HCT116 (cell line): ENCODE results near the gene SMG6. TPM values are rescaled to one million over a fixed set of nuclear protein-coding genes. Genes with fewer than 3 reads are reported as not detected.

Experiments used
- ATAC-seq: fragments of 200-7000 bp; cut with Tn5 transposase; 2 replicates; pipeline ENCODE4 v1.9.1; 2020; ENCODE audit warnings: mild to moderate bottlenecking, moderate library complexity
- BruUV-seq: library from RNA; stranded (reverse); fragments of 400-500 nt; replicated peaks from 2 replicates; lab custom pipeline; 2021; lab: Mats Ljungman, UMichigan
- CTCF ChIA-PET: fragments of 300-600 bp; sonication (Branson Sonifier 250); formaldehyde crosslinking; loops from one replicate; lab custom pipeline; 2021; ENCODE audit warnings: antibody characterized with exemption; lab: Charles Lee
- POLR2A ChIA-PET: fragments of 300-600, 350-600 bp; sonication (Branson Sonifier 250); formaldehyde crosslinking; loops from one replicate; lab custom pipeline; 2021; ENCODE audit warnings: antibody characterized with exemption; lab: Charles Lee
- RAD21 ChIA-PET, 2 experiments: fragments of 300-600 bp; sonication (Branson Sonifier 250); formaldehyde crosslinking; loops; one replicate each; lab custom pipeline; 2023; ENCODE audit warnings: low total read pairs in 2 of 2; ENCODE audit not compliant: uncharacterized antibody in 2 of 2, unreplicated experiment in 2 of 2, low non-redundant PET in 1 of 2; lab: Charles Lee
- DNase-seq: peaks from one replicate; pipeline ENCODE4 v3.0.0-alpha.2; 2010; ENCODE audit warnings: low read depth, low spot score
- H2AFZ ChIP-seq: fragments of 200-600 bp; shearing (Covaris generic), sonication (generic); 2 replicates; pipeline ENCODE4 v1.6.1; 2017; ENCODE audit warnings: low read depth, mixed run types, mixed read lengths, antibody characterized with exemption, low read length; ENCODE audit not compliant: poor library complexity, severe bottlenecking
- H3K27ac ChIP-seq: 2 replicates; pipeline ENCODE4 v1.5.1; 2012; ENCODE audit warnings: low read depth, low read length
- H3K27me3 ChIP-seq: fragments of 200-600 bp; sonication (generic); 2 replicates; pipeline ENCODE4 v1.6.1; 2016; ENCODE audit warnings: mixed run types, low read length, mixed read lengths; ENCODE audit not compliant: insufficient read depth
- H3K36me3 ChIP-seq, 2 experiments: fragments of 200-500 bp in 1 of 2; fragments of 200-600 bp in 1 of 2; sonication (Bioruptor generic) in 1 of 2; sonication (generic) in 1 of 2; 2 replicates each; pipeline versions ENCODE4 v1.5.1 to v1.6.1; 2014 to 2016; ENCODE audit warnings: low read length in 2 of 2, inconsistent platforms in 1 of 2, mixed read lengths in 1 of 2, mixed run types in 1 of 2; ENCODE audit not compliant: insufficient read depth in 2 of 2, control insufficient read depth in 1 of 2
- H3K4me1 ChIP-seq, 2 experiments: fragments of 200-600 bp in 1 of 2; sonication (generic) in 1 of 2; 2 replicates each; pipeline versions ENCODE4 v1.5.1 to v1.6.1; 2012 to 2017; ENCODE audit warnings: low read length in 2 of 2, inconsistent platforms in 1 of 2, mild to moderate bottlenecking in 1 of 2, mixed read lengths in 1 of 2, mixed run types in 1 of 2, moderate library complexity in 1 of 2; ENCODE audit not compliant: insufficient read depth in 2 of 2, control insufficient read depth in 1 of 2
- H3K4me2 ChIP-seq: fragments of 200-600 bp; sonication (generic); 2 replicates; pipeline ENCODE4 v1.6.1; 2017; ENCODE audit warnings: mixed run types, low read length, mixed read lengths
- H3K4me3 ChIP-seq, 2 experiments: fragments of 200-600 bp in 1 of 2; sonication (generic) in 1 of 2; replicated peaks in 1 of 2; 2 replicates each; pipeline ENCODE4 v1.5.1; 2011 to 2016; ENCODE audit warnings: low read length in 2 of 2, control low read depth in 1 of 2, low read depth in 1 of 2, mild to moderate bottlenecking in 1 of 2, mixed read lengths in 1 of 2, mixed run types in 1 of 2
- H3K79me2 ChIP-seq: fragments of 200-600 bp; sonication (generic); 2 replicates; pipeline ENCODE4 v1.6.1; 2017; ENCODE audit warnings: mild to moderate bottlenecking, mixed run types, low read length, moderate library complexity, mixed read lengths; ENCODE audit not compliant: insufficient read depth
- H3K9ac ChIP-seq: fragments of 200-600 bp; sonication (generic); 2 replicates; pipeline ENCODE4 v1.6.1; 2016; ENCODE audit warnings: low read length, mixed read lengths
- H3K9me2 ChIP-seq: fragments of 200-600 bp; sonication (generic), shearing (Covaris generic); 2 replicates; pipeline ENCODE4 v1.6.1; 2017; ENCODE audit warnings: mixed run types, mild to moderate bottlenecking, moderate library complexity; ENCODE audit not compliant: insufficient read depth
- H3K9me3 ChIP-seq, 2 experiments: fragments of 200-500 bp in 1 of 2; fragments of 200-600 bp in 1 of 2; sonication (Bioruptor generic) in 1 of 2; sonication (generic) in 1 of 2; 2 replicates each; pipeline ENCODE4 v1.6.1; 2014 to 2017; ENCODE audit warnings: low read length in 2 of 2, mixed read lengths in 2 of 2, inconsistent platforms in 1 of 2, low read depth in 1 of 2, mild to moderate bottlenecking in 1 of 2, mixed run types in 1 of 2, moderate library complexity in 1 of 2; ENCODE audit not compliant: control insufficient read depth in 1 of 2, insufficient read depth in 1 of 2
- H4K20me1 ChIP-seq: fragments of 200-600 bp; sonication (generic), shearing (Covaris generic); 2 replicates; pipeline ENCODE4 v1.6.1; 2017; ENCODE audit warnings: mixed run types, mild to moderate bottlenecking, moderate library complexity; ENCODE audit not compliant: insufficient read depth
- CEBPB ChIP-seq: IDR thresholded peaks from 2 replicates; pipeline ENCODE4 v1.6.1; 2012; ENCODE audit warnings: low read depth
- EGR1 ChIP-seq: IDR thresholded peaks from 2 replicates; pipeline ENCODE4 v1.6.1; 2012; ENCODE audit warnings: low read depth
- ELF1 ChIP-seq: IDR thresholded peaks from 2 replicates; pipeline ENCODE4 v1.6.1; 2012; ENCODE audit warnings: low read depth, borderline replicate concordance
- EZH2 ChIP-seq: fragments of 200-600 bp; sonication (generic); IDR thresholded peaks from 2 replicates; pipeline ENCODE4 v1.6.1; 2017; ENCODE audit warnings: antibody characterized with exemption, mixed run types
- EZH2phosphoT487 ChIP-seq: fragments of 200-600 bp; IDR thresholded peaks from 2 replicates; pipeline ENCODE4 v1.6.1; 2018; ENCODE audit warnings: antibody characterized with exemption, borderline replicate concordance
- FOSL1 ChIP-seq: IDR thresholded peaks from 2 replicates; pipeline ENCODE4 v1.6.1; 2012; ENCODE audit warnings: low read depth
- JUND ChIP-seq: IDR thresholded peaks from 2 replicates; pipeline ENCODE4 v1.6.1; 2012
- POLR2A ChIP-seq: IDR thresholded peaks from 2 replicates; pipeline ENCODE4 v1.7.0; 2011; ENCODE audit warnings: borderline replicate concordance; ENCODE audit not compliant: insufficient read depth, insufficient read length; ENCODE audit errors: extremely low read depth
- RAD21 ChIP-seq: IDR thresholded peaks from 2 replicates; pipeline ENCODE4 v1.6.1; 2012; ENCODE audit warnings: low read depth, mild to moderate bottlenecking
- SIN3A ChIP-seq: IDR thresholded peaks from 2 replicates; pipeline ENCODE4 v1.6.1; 2012; ENCODE audit warnings: low read depth
- SRF ChIP-seq: IDR thresholded peaks from 2 replicates; pipeline ENCODE4 v1.6.1; 2012; ENCODE audit warnings: low read depth
- TCF7L2 ChIP-seq: IDR thresholded peaks from 2 replicates; pipeline ENCODE4 v1.7.0; 2011; ENCODE audit warnings: borderline replicate concordance, inconsistent platforms; ENCODE audit not compliant: insufficient read depth, insufficient read length; ENCODE audit errors: extremely low read depth
- YY1 ChIP-seq: IDR thresholded peaks from 2 replicates; pipeline ENCODE4 v1.6.1; 2011; ENCODE audit warnings: low read length, low read depth, moderate library complexity, mild to moderate bottlenecking; ENCODE audit not compliant: insufficient replicate concordance; ENCODE audit errors: extremely low read depth
- ZNF274 ChIP-seq: fragments of 200-500 bp; sonication (Bioruptor generic); IDR thresholded peaks from 2 replicates; pipeline ENCODE4 v1.6.1; 2014; ENCODE audit warnings: mild to moderate bottlenecking, low read depth, low read length, inconsistent platforms
- intact Hi-C: fragments of 100-400 bp; cut with micrococcal nuclease; formaldehyde crosslinking; loops from 2 replicates; pipeline ENCODE4 v1.10.0; 2022
- total RNA-seq: library from RNA; stranded (reverse); gene quantifications from one replicate; pipeline ENCODE4 v1.2.1, GENCODE V29; 2021; ENCODE audit not compliant: unreplicated experiment
- TF ChIP-seq, protein P1 (sequence below), 3 experiments: fragments of 200-600 bp in 1 of 3; sonication (generic) in 1 of 3; IDR thresholded peaks in 2 of 3; conservative IDR thresholded peaks in 1 of 3; 2 replicates each; pipeline ENCODE4 v1.5.1; 2012 to 2017; ENCODE audit warnings: low read depth in 2 of 3, low read length in 2 of 3, antibody characterized with exemption in 1 of 3, borderline replicate concordance in 1 of 3, control low read depth in 1 of 3, mild to moderate bottlenecking in 1 of 3, mixed read lengths in 1 of 3, mixed run types in 1 of 3, moderate library complexity in 1 of 3; ENCODE audit not compliant: insufficient read depth in 1 of 3
- TF ChIP-seq, protein P2 (sequence below): IDR thresholded peaks from 2 replicates; pipeline ENCODE4 v1.6.1; 2011; ENCODE audit warnings: mild to moderate bottlenecking, low read length, moderate library complexity; ENCODE audit not compliant: insufficient replicate concordance; ENCODE audit errors: extremely low read depth
- TF ChIP-seq, protein P3 (sequence below): IDR thresholded peaks from 2 replicates; pipeline ENCODE4 v1.6.1; 2012

Gene SMG6
- total RNA-seq, 1 experiment from 2014 or later: 23.1 TPM

DNA sequence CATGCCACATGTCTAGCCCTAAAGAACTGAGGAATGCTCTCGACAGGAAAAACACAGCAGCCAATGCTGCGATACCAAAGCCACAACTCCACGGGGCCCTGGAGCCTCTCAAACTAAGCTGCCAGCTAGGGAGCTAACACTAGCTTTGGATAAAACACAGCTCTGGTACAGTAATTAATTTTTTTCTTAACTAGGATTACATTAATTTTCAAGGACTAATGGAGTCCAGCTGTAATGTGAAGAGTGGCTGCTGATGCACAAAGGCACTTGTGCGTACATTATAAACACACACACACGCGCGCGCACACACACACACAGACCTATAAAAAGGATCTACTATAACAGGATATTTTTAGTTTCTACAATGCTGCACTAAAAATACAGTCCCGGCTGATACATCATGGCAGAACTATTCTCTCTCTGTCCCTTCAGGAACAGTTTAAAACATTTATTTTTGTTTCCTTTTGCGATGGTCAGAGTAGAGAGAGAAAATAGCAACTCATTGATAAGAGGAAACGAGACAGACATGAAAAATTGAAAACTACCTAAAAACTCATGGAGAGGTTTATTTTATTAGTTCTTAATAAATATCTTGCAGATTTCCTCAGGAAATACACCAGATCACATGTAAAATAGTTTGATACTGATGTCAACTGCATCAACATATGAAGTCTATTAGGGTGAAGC lies 88.5 kb downstream of the SMG6 start:
- H3K27ac ChIP-seq: no peak overlapping the region
- intact Hi-C loops: no loop called here
- POLR2A ChIA-PET: no interaction called here
- RAD21 ChIA-PET: no interaction called here
- H3K36me3 ChIP-seq: no peaks in the 10 kb centered on the region; a peak in 1 of 4 replicates
- no peaks in the 10 kb centered on the region for H3K9me2 ChIP-seq
- DNase-seq: no peak
- H3K4me3 ChIP-seq: no peak overlapping the region
- no peak for TF ChIP-seq FOSL1
- no peak for TF ChIP-seq EZH2
- no peak for TF ChIP-seq EZH2phosphoT487
- no peak for TF ChIP-seq CEBPB
- TF ChIP-seq ZNF274: no peak
- no peak for TF ChIP-seq RAD21
- TF ChIP-seq SRF: no peak
- TF ChIP-seq, protein P1, sequence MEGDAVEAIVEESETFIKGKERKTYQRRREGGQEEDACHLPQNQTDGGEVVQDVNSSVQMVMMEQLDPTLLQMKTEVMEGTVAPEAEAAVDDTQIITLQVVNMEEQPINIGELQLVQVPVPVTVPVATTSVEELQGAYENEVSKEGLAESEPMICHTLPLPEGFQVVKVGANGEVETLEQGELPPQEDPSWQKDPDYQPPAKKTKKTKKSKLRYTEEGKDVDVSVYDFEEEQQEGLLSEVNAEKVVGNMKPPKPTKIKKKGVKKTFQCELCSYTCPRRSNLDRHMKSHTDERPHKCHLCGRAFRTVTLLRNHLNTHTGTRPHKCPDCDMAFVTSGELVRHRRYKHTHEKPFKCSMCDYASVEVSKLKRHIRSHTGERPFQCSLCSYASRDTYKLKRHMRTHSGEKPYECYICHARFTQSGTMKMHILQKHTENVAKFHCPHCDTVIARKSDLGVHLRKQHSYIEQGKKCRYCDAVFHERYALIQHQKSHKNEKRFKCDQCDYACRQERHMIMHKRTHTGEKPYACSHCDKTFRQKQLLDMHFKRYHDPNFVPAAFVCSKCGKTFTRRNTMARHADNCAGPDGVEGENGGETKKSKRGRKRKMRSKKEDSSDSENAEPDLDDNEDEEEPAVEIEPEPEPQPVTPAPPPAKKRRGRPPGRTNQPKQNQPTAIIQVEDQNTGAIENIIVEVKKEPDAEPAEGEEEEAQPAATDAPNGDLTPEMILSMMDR (IDR thresholded peaks at IDR 0.05 in 2 of 3, conservative IDR thresholded peaks at IDR 0.05 in 1 of 3; ENCODE audit: borderline replicate concordance in 1 of 3, insufficient read depth in 1 of 3, low read depth in 2 of 3, low read length in 2 of 3): no peak
- TF ChIP-seq EGR1: no peak
- no peak for TF ChIP-seq SIN3A
- TF ChIP-seq ELF1: no peak
- TF ChIP-seq YY1: no peak
- TF ChIP-seq, protein P2, sequence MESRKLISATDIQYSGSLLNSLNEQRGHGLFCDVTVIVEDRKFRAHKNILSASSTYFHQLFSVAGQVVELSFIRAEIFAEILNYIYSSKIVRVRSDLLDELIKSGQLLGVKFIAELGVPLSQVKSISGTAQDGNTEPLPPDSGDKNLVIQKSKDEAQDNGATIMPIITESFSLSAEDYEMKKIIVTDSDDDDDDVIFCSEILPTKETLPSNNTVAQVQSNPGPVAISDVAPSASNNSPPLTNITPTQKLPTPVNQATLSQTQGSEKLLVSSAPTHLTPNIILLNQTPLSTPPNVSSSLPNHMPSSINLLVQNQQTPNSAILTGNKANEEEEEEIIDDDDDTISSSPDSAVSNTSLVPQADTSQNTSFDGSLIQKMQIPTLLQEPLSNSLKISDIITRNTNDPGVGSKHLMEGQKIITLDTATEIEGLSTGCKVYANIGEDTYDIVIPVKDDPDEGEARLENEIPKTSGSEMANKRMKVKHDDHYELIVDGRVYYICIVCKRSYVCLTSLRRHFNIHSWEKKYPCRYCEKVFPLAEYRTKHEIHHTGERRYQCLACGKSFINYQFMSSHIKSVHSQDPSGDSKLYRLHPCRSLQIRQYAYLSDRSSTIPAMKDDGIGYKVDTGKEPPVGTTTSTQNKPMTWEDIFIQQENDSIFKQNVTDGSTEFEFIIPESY: no peak
- no peak for TF ChIP-seq JUND
- TF ChIP-seq, protein P3, sequence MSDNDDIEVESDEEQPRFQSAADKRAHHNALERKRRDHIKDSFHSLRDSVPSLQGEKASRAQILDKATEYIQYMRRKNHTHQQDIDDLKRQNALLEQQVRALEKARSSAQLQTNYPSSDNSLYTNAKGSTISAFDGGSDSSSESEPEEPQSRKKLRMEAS: no peak
- no peak for TF ChIP-seq TCF7L2
- TF ChIP-seq POLR2A: no peak
- no peak overlapping the region for H3K9ac ChIP-seq
- H3K4me1 ChIP-seq: no peaks in the 10 kb centered on the region
- no peak overlapping the region for H2AFZ ChIP-seq
- CTCF ChIA-PET: no interaction called here
- H3K4me2 ChIP-seq: no peak overlapping the region
- H4K20me1 ChIP-seq: no peaks in the 10 kb centered on the region
- ATAC-seq: no peak
- no TSS peak for BruUV-seq
- no peaks in the 10 kb centered on the region for H3K27me3 ChIP-seq
- no peaks in the 10 kb centered on the region for H3K79me2 ChIP-seq
- H3K9me3 ChIP-seq: no peaks in the 10 kb centered on the region
